ENCODE results near the gene PPM1B.
"Not testable (repeated sequence)": the region's sequence is repeated elsewhere in the genome, so short reads cannot be mapped to it uniquely, and the experiment has no call there.

Gene PPM1B

GRCh38 chr2:44168681-44169154, at the start of gene PPM1B:
TSS of gene PPM1B (plus strand) at chr2:44168875. CDS start at chr2:44201200, 32,325 bp downstream.
- no peak for DNase-seq

DNA sequence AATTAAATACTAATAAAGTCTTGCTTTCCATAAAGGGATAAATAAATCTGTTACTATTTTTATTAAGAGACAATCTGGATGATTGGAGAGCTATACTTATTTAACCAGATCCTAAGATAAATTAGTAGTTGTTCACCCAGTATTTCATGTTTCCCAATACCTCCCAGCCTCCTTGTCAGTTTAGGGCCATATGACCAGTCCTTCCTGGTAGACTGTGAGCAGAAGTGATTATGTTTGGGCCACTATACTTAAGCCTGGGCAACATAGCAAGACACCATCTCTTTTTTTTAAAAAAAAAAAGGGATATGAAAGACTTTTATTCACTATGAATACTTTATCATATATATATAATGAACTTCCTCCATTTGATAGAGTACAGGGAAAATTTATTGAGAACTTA, 48.8 kb upstream of the PPM1B start:
- DNase-seq = no peak

DNA sequence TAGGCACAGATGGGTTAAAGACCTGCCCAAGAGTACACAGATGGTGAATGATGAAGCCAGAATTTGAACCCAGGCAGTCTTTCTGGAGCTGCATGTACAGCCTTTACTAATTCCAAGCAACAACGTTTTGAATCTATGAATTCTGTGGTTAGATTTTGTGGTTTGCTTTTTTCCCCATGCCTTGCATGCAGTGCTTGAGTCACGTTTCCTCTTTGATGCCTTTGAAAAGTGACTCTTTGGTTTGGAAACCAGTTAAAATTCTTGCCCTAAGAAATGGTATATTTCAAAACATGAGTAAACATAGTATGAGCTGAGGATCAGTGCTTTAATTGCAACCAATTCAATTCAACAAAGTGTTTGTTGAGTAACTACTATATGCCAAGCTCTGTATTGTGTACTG, 48.2 kb upstream of the PPM1B start:
- peak; percentile 91 for DNase-seq

GRCh38 chr2:44121899-44122298, 46.8 kb upstream of the PPM1B start:
- DNase-seq = peak; percentile 21

DNA sequence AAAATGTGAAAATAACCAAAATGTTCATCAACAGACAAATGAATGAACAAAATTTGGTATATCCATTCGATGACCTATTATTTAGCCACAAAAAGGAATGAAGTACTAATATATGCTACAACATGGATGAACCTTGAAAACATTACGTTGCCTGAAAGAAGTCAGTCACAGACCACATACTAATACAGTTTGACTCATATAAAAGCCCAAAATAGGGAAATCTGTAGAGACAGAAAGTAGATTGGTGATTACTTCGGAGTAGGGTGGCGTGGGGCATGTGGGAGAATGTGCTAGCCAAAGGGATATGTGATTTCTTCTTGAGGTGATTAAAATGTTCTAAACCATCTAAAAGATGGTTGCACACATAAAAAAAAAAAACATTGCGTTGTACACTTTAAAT, 44.2 kb upstream of the PPM1B start:
- DNase-seq = no peak

- no peak for DNase-seq
These were observed 42.4 kb upstream of the PPM1B start for GRCh38 chr2:44126106-44126797.

DNA sequence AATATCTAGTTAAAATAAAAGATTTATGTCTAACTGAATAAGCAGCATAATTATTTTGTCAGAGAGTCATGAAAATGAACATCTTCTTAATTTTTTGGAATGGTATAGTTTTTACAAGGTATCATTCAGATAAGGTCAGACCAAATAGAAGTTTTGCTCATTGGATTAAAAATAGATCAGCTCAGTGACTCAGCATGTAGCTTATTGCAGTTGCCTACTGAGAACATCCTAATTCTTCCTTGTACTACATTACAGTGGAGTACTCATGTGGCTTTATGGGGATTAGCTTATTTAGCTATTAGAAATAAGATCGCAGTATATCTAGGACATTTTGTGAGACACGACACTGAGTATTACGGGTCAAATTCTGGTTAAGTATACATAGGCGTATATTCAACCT, 38.2 kb upstream of the PPM1B start:
- DNase-seq = no peak

DNA sequence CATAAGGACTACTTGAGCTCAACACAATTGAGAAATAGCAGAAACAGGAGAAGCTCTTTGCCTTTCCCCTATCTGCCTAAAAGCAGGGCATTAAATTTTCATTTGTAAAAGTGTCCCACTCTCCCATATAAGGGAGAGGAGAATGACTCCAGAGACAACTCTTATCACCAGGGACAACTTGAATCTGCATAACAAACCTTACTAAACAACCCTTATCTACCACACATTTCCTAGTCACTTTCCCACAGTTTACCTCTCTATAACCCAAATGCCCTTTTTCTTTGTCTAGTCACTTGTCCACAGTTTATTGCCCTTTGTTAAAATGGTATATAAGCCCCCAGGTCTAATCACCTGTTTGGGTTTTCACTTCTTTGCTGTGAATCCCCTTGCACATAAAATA, 37.5 kb upstream of the PPM1B start:
- DNase-seq = no peak

DNA sequence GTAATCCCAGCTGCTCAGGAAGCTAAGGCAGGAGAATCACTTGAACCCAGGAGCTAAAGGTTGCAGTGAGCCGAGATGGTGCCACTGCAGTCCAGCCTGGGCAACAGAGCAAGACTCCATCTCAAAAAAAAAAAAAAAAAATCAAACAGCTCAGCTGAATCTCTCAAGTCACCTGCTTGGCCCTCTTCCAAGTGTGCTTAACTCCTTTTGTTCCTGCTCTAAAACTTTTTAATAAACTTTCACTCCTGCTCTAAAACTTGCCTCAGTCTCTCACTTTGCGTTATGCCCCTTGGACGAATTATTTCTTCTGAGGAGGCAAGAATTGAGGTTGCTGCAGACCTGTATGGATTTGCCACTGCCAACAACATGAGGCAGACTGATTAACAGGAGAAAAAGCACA, 35.1 kb upstream of the PPM1B start:
- DNase-seq = not testable (repeated sequence)

- DNase-seq = no peak
These were observed 33.8 kb upstream of the PPM1B start for GRCh38 chr2:44134848-44135247.

GRCh38 chr2:44135296-44135695, 33.4 kb upstream of the PPM1B start:
- DNase-seq = no peak

GRCh38 chr2:44135771-44136170, 32.9 kb upstream of the PPM1B start:
- DNase-seq = no peak

- no peak for DNase-seq
These were observed 32.4 kb upstream of the PPM1B start for GRCh38 chr2:44136252-44136651.

DNA sequence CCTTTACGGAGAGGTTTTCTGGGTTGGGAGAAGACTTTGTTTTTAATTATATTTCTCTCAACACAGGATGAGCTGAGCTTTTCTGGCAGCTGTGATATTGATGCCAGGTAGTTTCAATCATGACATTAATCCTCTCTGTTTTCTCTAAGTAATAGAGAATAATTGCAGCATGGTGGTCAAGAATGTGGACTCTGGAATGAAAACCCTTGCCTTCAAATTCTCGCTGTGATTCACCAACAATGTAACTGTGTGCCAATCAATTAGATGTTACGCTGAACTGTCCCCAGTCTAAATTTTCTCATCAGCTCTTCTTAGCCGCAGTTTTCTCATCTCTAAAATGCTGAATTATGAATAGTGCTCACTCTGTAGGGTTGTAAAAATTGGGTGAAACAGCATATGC, 31.6 kb upstream of the PPM1B start:
- DNase-seq = no peak

GRCh38 chr2:44137872-44138551, 30.7 kb upstream of the PPM1B start:
- DNase-seq = no peak

GRCh38 chr2:44139741-44140140, 28.9 kb upstream of the PPM1B start:
- DNase-seq = no peak

DNA sequence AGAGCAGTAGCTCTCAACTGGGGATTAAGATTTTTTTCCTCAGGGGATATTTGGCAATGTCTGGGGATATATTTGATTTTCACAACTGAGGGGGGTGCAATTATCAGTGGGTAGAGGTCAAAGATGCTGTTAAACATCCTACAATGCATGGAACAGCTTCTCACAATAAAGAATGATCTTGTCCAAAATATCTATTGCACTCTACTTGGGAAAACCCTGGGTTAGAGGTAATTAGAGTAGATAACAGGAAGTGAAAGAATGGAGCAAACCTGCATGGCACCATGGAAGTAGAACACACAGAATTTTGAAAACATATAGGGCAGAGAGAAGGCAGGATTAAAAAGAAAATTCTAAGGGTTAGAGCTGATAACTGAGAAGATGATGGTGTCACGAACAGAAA, 26.4 kb upstream of the PPM1B start:
- no peak for DNase-seq

DNA sequence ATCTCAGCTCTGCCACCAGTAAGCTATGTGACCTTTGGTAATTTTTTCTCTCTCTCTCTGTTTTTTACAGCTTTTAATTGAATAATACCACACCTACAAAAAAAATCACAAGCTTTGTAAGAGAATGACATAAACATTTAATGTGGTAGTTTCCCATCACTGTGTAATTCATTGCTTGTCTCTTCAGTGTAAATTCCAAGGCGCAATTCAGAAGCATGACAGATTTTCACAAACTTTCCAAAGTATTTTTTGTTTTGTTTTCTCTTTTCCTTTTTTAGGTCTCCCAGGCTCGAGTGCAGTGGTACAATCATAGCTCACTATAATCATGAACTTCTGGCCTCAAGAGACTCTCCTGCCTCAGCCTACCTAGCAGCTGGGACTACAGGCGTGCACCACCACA, 25.0 kb upstream of the PPM1B start:
- no peak for DNase-seq

- DNase-seq = no peak
These were observed 19.7 kb upstream of the PPM1B start for GRCh38 chr2:44148999-44149398.

- DNase-seq = no peak
These were observed 18.2 kb upstream of the PPM1B start for GRCh38 chr2:44150473-44150872.

DNA sequence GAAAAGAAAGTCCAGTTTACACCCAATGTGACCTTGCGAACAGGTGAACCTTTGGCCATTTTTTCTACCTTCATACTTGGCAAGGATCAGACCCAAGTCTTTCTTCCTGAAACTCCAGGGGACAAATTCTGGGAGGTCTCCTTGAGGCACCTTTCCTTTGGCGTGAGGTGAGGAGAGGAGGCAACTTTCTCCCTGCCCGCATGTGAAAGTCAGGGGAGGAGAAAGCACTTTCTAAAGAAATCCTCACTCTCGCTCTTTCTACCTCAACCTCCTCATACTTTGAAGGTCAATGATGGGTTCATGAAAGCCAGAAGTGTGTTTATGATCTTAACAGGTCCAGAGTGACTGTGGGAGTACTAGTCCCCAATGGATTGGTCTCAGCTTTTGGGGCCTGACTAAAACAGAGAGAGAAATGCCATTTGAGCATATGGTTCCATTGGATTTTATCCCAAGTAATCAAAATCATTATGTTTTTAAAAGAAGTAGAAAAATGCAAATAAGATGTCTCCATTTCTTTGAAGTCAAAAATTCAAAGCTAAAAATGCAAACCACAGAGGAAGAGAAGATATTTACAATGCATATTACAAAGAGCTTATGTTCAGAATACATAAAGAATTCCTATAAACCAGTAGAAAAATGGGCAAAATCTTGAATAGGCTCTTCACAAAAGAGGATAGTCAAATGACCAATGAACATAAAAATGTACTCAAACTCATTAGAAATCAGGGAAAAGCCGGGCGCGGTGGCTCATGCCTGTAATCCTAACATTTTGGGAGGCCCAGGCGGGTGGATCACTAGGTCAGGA, 15.6 kb upstream of the PPM1B start:
- no peak for DNase-seq

DNA sequence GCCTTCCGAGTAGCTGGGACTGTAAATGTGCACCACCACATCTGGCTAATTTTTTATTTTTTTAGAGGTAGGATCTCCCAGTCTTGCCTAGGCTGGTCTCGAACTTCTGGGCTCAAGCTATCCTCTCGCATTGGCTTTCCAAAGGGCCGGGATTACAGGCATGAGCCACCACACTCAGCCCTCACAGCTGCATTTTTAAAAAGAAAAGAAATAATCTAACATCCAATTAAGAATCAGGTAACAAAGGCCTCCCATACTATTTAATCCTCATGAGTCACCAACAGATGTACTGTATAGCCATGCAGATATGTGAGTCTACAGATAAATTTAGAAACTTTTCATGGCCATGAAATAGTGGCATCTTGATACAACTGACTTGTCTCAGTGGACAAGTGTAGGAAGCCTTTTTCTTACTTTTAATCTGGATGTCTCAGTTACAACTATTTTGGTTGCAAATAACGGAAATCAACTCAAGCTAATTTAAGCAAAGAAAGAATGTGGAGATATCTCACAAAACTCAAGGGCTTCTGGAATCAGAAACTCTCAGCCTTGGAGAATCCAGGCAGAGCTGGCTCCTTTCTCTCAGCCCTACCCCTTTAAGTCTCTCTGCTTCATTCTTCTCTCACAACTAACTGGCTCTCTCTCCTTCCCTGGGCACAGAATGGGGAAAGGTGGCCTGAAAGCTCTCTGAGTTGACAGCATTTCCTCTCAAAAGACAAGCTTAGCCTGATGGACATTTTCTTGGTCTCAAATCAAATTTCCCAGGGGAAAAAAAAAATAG, 12.8 kb upstream of the PPM1B start:
- DNase-seq = no peak

DNA sequence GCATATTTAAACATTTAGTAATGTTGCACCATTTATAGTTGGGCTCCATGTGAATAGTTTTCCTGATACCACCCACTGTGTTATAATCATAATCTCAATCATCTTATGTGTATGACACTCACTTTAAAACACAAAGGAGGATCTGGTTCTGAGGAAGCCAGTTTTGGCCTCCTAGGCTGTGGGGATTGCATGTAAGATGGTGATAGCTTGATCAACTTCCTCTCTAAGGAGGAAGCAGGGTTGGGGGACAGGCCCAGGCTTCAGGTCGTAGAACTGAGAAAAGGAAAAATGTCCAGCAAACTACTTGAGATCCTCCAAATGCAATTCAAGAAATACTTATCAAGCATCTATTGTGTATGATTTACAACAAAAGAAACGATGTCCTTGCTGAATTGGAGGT, 4.9 kb upstream of the PPM1B start:
- no peak for DNase-seq

Data from activated CD4-positive, alpha-beta T cell treated with anti-CD3 and anti-CD28 coated beads, Interleukin-10, Interleukin-2, amounts not matched to agents 100 ng/mL and 50 ng/mL, durations not matched to agents 16 hours and 8 hours (primary cell).